Activated T-cell treated with anti-CD3 and anti-CD28 coated beads, Interleukin-2, amount 50 U/mL, for 4 hours (primary cell): ENCODE measurements around the gene SGSM1. TPM values are rescaled to one million over a fixed set of nuclear protein-coding genes. Genes with fewer than 3 reads are reported as not detected.
"Not testable (repeated sequence)": the region's sequence is repeated elsewhere in the genome, so short reads cannot be mapped to it uniquely, and the experiment has no call there.

ENCODE experiments used
- ATAC-seq, 2 donors: fragments of 200-7000 bp; cut with Tn5 transposase; one replicate each; pipeline ENCODE4 v1.10.0; 2021
- DNase-seq: peaks from one replicate; pipeline ENCODE4 v3.0.0-alpha.2; 2020
- H3K27me3 Mint-ChIP-seq: one replicate; pipeline ENCODE4 v1.8.0; 2021; ENCODE audit warnings: low read depth, mixed read lengths
- H3K36me3 Mint-ChIP-seq: one replicate; pipeline ENCODE4 v1.8.0; 2022; ENCODE audit warnings: mixed read lengths; ENCODE audit not compliant: insufficient read depth
- H3K4me1 Mint-ChIP-seq: one replicate; pipeline ENCODE4 v1.8.0; 2021; ENCODE audit warnings: low read depth, mixed read lengths
- H3K4me3 Mint-ChIP-seq: one replicate; pipeline ENCODE4 v1.8.0; 2021; ENCODE audit warnings: mild to moderate bottlenecking, moderate library complexity, mixed read lengths
- H3K9me3 Mint-ChIP-seq: one replicate; pipeline ENCODE4 v1.8.0; 2021; ENCODE audit warnings: mixed read lengths
- total RNA-seq, 3 donors: library from RNA; stranded (reverse); gene quantifications; one replicate each; pipeline ENCODE4 v1.2.1, GENCODE V29; 2021

SGSM1 gene
- total RNA-seq, 3 donors from 2014 or later: 0.03 to 0.98 (median 0.05) TPM

GRCh38 chr22:24819487-24819886, 13.5 kb downstream of the SGSM1 start:
- H3K4me1 Mint-ChIP-seq: no peaks in the 10 kb centered on the region

DNA sequence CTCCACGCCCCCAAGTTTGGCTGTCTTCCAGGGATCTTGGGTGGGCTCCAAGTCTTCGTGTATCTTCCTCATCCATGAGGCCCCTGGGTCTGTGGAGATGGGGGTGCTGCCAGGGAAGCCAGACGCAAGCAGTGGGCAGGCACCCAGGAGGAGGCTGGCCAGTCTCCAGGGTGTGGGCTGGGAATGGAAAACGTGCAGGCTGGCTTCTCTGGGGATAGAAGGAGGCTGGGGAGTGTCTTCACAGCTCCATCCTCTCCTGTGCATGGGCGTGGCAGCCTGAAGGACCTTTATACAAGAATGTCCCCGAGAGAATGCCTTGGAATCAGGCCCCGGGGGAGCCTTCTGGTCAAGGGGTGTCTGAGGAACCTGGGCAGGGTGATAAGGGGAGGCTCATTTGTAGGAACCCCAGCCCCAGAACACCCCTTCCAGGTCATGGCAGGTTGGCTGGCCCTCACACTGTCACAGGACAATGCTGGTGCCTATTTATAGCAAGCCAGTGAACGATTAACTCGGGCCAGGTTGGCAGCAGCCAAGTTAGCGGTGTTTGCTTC, 14.0 kb downstream of the SGSM1 start:
- H3K36me3 Mint-ChIP-seq: peaks cover 3% of the 10 kb centered on the region
- peaks cover 8% of the 10 kb centered on the region for H3K9me3 Mint-ChIP-seq
- H3K4me3 Mint-ChIP-seq: no peak overlapping the region
- H3K27me3 Mint-ChIP-seq: peaks cover 1% of the 10 kb centered on the region
- no peak for DNase-seq
- no peak for ATAC-seq
- no peaks in the 10 kb centered on the region for H3K4me1 Mint-ChIP-seq

More at GRCh38 chr22:24819487-24819886, 13.5 kb downstream of the SGSM1 start:
- no peak overlapping the region for H3K4me3 Mint-ChIP-seq
- DNase-seq: no peak
- H3K9me3 Mint-ChIP-seq: peaks cover 10% of the 10 kb centered on the region
- no peak for ATAC-seq
- H3K27me3 Mint-ChIP-seq: peaks cover 1% of the 10 kb centered on the region
- H3K36me3 Mint-ChIP-seq: peaks cover 4% of the 10 kb centered on the region

GRCh38 chr22:24822471-24822870, 16.5 kb downstream of the SGSM1 start:
- Mint-ChIP-seq H3K27me3 (peaks cover 4% of the 10 kb centered on the region), H3K4me3 (no peak overlapping the region), H3K36me3 (no peaks in the 10 kb centered on the region), H3K9me3 (no peaks in the 10 kb centered on the region), H3K4me1 (no peaks in the 10 kb centered on the region)
- DNase-seq: no peak
- ATAC-seq: no peak

DNA sequence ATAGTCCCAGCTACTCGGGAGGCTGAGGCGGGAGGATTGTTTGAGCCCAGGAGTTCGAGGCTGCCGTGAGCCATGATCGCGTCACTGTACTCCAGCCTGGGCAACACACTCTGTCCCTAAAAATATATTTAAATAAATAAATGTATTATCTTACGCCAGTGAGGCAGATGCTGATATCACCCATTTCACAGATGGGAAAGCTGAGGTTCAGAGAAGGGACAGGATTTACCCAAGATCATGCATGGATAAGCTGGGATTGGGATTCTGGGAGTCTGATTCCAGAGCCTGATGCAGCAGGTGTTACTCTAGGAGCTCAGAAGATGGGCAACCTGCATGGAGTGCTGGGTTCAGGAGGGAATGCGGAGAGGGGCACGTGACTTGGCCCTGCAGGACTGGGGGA, 17.8 kb downstream of the SGSM1 start:
- ATAC-seq (no peak), DNase-seq (no peak)
- Mint-ChIP-seq H3K9me3 (no peaks in the 10 kb centered on the region), H3K36me3 (no peaks in the 10 kb centered on the region), H3K4me3 (no peak overlapping the region), H3K4me1 (no peaks in the 10 kb centered on the region), H3K27me3 (peaks cover 4% of the 10 kb centered on the region)

- ATAC-seq (no peak), DNase-seq (no peak)
- no peaks in the 10 kb centered on the region for H3K4me1 Mint-ChIP-seq
- no peaks in the 10 kb centered on the region for H3K9me3 Mint-ChIP-seq
- H3K4me3 Mint-ChIP-seq: no peak overlapping the region
- no peaks in the 10 kb centered on the region for H3K36me3 Mint-ChIP-seq
- H3K27me3 Mint-ChIP-seq: peaks cover 4% of the 10 kb centered on the region
These were observed 18.2 kb downstream of the SGSM1 start for GRCh38 chr22:24824250-24824649.

DNA sequence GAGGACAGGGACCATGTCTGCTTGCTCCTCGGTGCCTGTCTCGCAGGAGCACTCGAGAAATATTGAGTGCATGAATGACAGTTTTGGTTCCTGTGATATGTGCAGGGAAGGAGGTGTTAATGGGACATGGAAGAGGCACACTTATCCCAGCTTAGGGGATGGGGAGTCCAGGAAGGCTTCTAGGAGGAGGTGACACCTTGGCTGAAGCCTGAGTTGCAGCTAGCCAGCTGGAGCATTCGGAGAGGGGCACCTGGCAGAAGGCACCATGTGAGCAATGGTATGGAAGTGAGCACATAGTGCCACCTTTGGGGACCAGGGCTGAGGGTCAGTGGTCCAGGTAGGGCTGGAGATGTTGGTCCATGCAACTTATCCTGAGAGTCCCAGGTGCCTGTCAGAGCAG, 18.9 kb downstream of the SGSM1 start:
- no peak for DNase-seq
- ATAC-seq: no peak
- no peak overlapping the region for H3K4me3 Mint-ChIP-seq
- no peaks in the 10 kb centered on the region for H3K4me1 Mint-ChIP-seq
- H3K36me3 Mint-ChIP-seq: no peaks in the 10 kb centered on the region
- no peaks in the 10 kb centered on the region for H3K9me3 Mint-ChIP-seq
- peaks cover 4% of the 10 kb centered on the region for H3K27me3 Mint-ChIP-seq

- ATAC-seq (no peak), DNase-seq (no peak)
- H3K4me1 Mint-ChIP-seq: no peaks in the 10 kb centered on the region
- H3K4me3 Mint-ChIP-seq: no peak overlapping the region
- H3K27me3 Mint-ChIP-seq: peaks cover 4% of the 10 kb centered on the region
- no peaks in the 10 kb centered on the region for H3K9me3 Mint-ChIP-seq
- no peaks in the 10 kb centered on the region for H3K36me3 Mint-ChIP-seq
These were observed 20.8 kb downstream of the SGSM1 start for GRCh38 chr22:24826710-24827285.

- Mint-ChIP-seq H3K27me3 (peaks cover 3% of the 10 kb centered on the region), H3K36me3 (no peaks in the 10 kb centered on the region), H3K9me3 (no peaks in the 10 kb centered on the region), H3K4me3 (no peak overlapping the region), H3K4me1 (no peaks in the 10 kb centered on the region)
- ATAC-seq: no peak
- no peak for DNase-seq
These were observed 21.3 kb downstream of the SGSM1 start for GRCh38 chr22:24827296-24827695.

DNA sequence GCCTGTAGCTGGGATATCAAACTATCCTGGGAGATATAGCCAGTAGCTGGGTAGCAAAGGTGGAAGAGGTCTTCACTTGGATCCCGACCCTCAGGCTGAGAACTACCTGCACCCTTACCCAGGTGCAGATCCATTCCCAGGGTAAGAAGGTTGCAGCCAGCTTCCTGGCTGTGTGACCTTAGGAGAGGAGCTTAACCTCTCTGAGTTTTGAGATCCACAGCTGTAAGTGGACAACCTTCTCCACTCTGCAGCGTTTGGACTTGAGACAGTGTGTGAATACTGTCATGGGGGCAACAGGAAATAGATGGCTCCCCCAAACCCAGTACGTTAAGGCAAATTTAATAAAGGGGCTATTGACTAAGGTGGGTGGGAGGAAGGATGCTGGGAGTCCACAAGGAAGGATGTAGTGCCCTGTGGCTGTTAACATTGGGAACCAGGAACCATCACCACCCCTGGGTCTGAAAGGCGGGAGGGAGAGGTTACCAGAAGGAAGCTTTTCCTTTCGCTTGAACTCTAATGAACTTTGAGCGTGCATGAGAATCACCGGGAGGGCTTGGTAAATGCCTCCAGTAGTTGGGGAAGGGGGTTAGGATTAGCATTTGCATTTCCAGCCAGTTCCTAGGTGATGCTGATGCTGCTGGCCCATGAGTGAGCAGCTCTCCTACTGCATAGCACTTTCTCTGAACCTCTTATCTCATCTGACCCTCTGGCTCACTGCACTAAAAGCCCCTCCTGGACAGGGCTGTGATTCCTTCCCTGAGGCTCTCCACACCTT, 24.4 kb downstream of the SGSM1 start:
- Mint-ChIP-seq H3K4me3 (no peak overlapping the region), H3K4me1 (no peaks in the 10 kb centered on the region), H3K9me3 (no peaks in the 10 kb centered on the region), H3K36me3 (no peaks in the 10 kb centered on the region), H3K27me3 (peaks cover 2% of the 10 kb centered on the region)
- ATAC-seq (no peak), DNase-seq (no peak)

DNA sequence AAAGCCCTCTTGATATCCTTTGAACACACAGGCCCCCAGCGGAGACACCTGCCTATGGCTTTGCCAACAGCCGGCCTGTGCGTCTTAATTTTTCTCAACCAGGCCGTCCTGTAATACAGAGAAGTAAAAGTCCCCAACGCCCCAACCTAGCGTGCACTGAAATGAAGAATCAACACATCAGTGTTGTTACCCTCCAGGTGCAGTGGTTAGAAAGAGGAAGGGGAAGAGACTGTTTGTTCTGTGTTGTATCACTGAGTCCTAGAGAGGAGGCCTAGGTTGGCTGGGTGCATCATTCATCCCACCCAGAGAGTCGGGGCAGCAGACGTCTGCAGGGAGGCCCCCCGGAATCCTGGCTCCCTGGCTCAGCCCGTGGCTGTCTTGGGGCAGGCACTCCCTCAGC, 25.7 kb downstream of the SGSM1 start:
- no peak overlapping the region for H3K4me3 Mint-ChIP-seq
- H3K9me3 Mint-ChIP-seq: no peaks in the 10 kb centered on the region
- H3K4me1 Mint-ChIP-seq: no peaks in the 10 kb centered on the region
- ATAC-seq (no peak), DNase-seq (no peak)
- H3K36me3 Mint-ChIP-seq: no peaks in the 10 kb centered on the region
- peaks cover 2% of the 10 kb centered on the region for H3K27me3 Mint-ChIP-seq

- Mint-ChIP-seq H3K36me3 (no peaks in the 10 kb centered on the region), H3K4me1 (no peaks in the 10 kb centered on the region), H3K9me3 (no peaks in the 10 kb centered on the region), H3K27me3 (no peaks in the 10 kb centered on the region), H3K4me3 (no peak overlapping the region)
- DNase-seq (no peak), ATAC-seq (no peak)
These were observed 28.0 kb downstream of the SGSM1 start for GRCh38 chr22:24833881-24834495.

DNA sequence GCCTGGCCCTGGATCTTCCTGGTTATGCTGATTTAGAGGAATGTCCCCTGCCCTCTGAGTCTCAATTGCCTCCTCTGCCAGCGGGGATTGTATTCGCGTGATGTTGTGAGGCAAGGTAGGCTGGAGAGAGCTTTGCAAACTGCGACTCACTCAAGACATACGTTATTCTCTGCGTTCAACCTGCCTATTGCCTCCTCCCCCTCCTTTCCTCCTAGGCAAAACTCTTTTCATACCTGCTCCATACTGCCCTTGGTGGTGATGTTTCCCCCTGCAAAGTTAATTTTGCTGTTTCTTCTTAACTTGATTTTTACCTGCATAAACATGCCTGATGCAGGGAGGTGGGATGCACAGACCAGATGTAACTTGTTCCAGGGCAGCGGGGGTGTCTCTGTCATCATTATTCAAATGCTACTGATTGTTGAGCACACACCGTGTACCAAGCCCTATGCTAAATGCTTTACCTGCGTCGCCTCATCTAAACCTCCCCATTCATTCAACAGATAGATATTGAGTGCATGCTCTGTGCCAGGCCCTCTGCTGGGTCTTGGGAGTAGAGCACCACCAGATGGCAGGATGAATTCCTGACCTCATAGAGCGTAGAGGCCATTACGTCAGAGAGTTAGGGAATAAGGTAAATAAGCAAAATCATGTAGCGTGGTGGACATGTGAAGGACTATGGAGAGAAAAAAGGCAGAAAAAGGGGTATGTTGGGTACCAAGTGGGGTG, 29.0 kb downstream of the SGSM1 start:
- H3K4me3 Mint-ChIP-seq: no peak overlapping the region
- H3K9me3 Mint-ChIP-seq: no peaks in the 10 kb centered on the region
- DNase-seq: no peak
- no peaks in the 10 kb centered on the region for H3K36me3 Mint-ChIP-seq
- H3K27me3 Mint-ChIP-seq: no peaks in the 10 kb centered on the region
- ATAC-seq: no peak
- no peaks in the 10 kb centered on the region for H3K4me1 Mint-ChIP-seq

GRCh38 chr22:24836282-24836681, 30.3 kb downstream of the SGSM1 start:
- Mint-ChIP-seq H3K27me3 (no peaks in the 10 kb centered on the region), H3K4me3 (no peak overlapping the region), H3K36me3 (no peaks in the 10 kb centered on the region), H3K9me3 (no peaks in the 10 kb centered on the region), H3K4me1 (no peaks in the 10 kb centered on the region)
- DNase-seq (no peak), ATAC-seq (peak; percentile 43 to 52)

DNA sequence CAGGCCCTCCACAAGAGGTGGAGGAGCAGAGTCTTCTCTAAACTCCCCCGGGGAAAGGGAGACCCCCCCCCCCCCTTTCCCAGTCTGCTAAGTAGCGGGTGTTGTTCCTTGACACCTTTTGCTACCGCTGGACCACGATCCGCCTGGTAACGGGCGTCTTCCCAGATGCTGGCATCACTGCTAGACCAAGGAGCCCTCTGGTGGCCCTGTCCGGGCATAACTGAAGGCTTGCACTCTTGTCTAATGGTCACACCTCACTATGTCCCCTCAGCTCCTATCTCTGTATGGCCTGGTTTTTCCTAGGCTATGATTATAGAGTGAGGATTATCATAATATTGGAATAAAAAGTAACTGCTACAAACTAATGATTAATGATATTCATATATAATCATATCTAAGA, 31.5 kb downstream of the SGSM1 start:
- not testable (repeated sequence) for H3K9me3 Mint-ChIP-seq, ATAC-seq, H3K36me3 Mint-ChIP-seq, H3K27me3 Mint-ChIP-seq, H3K4me3 Mint-ChIP-seq, DNase-seq, H3K4me1 Mint-ChIP-seq
